Activated T-helper 1 cell treated with Interleukin-2 at 50 U/mL for 16 hours (primary cell): ENCODE data around the gene RIC8A.
A peak's percentile ranks its signal among the peaks of the same experiment; 100 is the strongest.
"Not testable (repeated sequence)": the region's sequence is repeated elsewhere in the genome, so short reads cannot be mapped to it uniquely, and the experiment has no call there.

Source experiments
- DNase-seq: peaks from one replicate; pipeline ENCODE4 v3.0.0-alpha.2; 2020; ENCODE audit warnings: low read depth

The RIC8A gene

GRCh38 chr11:218815-219593 lies 11.5 kb downstream of the RIC8A start:
- DNase-seq, result no peak

- DNase-seq, result not testable (repeated sequence)
Measured at GRCh38 chr11:220641-221215, 13.2 kb downstream of the RIC8A start.

DNA sequence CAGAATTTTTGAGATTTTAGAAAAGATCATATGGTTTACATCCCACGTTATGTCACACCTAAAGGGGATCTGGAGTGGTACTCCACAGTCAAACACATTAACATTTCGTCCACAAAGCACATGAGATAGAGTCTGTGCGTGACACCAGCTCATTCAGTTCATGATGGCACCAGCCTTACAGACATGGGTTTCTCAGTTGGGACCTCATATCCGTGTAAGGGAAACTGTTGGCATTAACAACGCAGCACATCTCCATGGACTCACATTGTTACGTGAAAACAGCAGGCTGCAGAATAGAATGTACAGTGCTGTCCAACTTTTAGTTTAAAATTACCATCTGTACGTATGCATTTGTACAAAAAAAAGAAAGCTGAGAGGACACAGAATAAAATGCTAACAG lies 14.0 kb downstream of the RIC8A start:
- DNase-seq, result no peak

DNA sequence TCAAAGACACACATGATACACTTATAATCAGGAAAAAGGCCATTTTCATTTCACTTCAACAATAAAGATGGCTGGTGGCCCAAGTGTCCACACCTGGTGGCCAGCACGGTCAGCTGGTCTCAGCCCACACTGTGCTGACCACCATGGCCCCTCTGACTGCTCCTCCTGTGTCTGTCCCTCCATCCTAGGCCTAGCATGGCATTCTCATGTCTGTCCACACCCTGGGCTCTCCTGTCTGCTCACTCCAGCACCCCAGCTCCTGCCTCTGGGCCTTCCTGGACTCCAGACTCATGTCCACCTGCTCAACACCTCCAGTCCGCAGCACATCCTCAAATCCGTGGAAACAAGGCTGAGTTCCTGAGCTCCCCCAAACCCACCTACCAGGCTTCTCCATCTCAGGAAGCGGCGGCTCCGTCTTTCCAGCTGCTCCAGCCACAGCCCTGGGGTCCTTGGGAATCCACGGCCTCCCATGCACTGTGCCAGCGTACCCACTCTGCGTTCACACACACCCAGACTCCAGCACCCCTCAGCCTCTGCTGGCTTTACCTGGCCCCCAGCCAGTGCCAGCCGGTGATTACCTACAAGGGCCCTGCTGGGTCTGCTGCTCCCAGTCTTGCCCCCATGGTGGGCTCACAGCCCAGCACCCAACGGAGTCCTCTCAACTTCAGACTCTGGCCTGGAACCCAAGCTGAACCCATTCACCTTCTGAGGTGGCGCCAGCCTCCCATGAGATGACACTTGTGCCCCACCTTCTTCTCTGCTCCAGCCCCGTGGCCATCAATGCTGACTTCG lies 14.7 kb downstream of the RIC8A start:
- no peak for DNase-seq

GRCh38 chr11:223026-223789 lies 15.7 kb downstream of the RIC8A start:
- no peak for DNase-seq

- DNase-seq, result no peak
Measured at GRCh38 chr11:223884-224283, 16.4 kb downstream of the RIC8A start.

- no peak for DNase-seq
Measured at GRCh38 chr11:224424-224823, 16.9 kb downstream of the RIC8A start.

GRCh38 chr11:225734-226453 lies 18.4 kb downstream of the RIC8A start:
- DNase-seq, result no peak

DNA sequence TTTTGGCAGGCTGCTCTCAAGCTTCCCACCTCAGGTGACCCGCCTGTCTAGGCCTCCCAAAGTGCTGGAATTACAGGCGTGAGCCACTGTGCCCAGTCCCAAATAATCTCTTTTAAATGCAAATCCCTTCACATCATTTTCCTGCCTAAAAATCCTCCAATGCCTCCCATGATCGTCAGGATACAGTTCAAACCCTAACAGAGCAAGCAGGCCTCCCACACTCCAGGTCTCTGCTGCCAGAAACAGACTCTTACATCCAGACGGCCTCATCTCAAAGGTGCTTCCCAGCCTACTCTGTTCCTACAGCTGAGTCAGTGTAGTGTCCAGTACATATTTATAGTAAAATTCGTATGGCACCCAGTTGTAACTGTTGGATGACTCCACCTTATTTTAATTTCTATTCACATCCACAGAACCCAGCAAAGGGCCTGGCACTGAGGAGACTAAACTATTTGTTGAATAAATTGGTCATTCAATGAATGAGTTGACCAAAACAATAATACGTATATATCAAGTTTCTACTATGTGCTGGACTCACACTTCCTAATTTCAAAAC lies 20.4 kb downstream of the RIC8A start:
- DNase-seq, result no peak

DNA sequence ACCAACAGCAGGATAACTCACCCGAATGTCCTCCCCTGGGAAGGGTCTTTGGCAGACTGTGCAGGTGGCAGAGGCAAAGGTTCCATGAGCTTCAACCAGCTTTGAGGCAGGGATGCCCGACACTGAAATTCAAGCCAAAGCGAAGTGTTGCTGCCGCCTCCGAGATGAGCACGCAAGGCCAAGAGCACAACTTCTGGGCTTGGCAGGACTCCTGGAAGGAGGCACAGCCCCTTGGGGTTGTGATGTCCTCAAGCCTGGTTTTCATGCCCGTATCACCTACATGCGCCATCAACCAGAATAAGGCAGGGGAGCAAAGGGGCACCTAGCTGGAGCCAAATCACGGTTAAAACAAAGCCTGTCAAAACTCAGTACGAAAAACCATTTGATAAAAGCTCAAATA lies 22.9 kb downstream of the RIC8A start:
- no peak for DNase-seq

- no peak for DNase-seq
Measured at GRCh38 chr11:232783-233565, 25.5 kb downstream of the RIC8A start.

DNA sequence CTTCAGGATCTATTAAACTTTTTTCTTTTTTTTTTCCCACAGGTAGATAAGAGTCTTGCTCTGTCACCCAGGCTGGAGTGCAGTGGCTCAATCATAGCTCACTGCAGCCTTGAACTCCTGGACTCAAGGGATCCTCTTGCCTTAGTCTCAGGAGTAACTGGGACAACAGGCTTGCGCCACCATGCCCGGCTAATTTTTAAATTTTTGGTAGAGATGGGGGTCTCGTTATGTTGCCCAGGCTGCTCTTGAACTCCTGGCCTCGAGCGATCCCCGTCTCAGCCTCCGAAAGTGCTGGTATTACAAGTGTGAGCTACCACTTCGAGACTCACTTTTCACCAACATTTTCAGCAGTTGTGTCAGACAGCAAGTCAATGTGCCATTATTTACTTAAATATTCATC lies 27.7 kb downstream of the RIC8A start:
- no peak for DNase-seq

DNA sequence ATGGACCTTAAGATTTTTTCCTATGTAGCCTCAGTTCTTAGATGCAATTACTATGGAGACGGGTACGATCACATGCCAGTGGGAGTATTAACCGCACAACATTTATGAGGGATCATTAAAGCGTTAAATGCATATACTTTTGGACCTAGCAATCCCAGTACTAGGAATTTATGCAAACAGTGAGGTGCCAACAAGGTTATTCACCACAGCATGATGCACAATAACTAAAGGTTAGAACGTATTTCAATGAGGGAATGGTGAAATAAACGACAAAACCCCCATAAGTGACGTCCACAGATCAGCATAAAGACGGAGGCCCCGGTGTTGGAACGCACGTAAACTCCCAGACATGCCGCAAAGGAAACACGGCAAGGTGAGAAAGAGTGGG lies 28.1 kb downstream of the RIC8A start:
- DNase-seq, result peak; percentile 26

GRCh38 chr11:235997-236773 lies 28.7 kb downstream of the RIC8A start, which contains the start of gene SIRT3:
Gene SIRT3 (minus strand): TSS chr11:236342. CDS start chr11:236328, 14 bp downstream.
- DNase-seq, result peak; percentile 75

DNA sequence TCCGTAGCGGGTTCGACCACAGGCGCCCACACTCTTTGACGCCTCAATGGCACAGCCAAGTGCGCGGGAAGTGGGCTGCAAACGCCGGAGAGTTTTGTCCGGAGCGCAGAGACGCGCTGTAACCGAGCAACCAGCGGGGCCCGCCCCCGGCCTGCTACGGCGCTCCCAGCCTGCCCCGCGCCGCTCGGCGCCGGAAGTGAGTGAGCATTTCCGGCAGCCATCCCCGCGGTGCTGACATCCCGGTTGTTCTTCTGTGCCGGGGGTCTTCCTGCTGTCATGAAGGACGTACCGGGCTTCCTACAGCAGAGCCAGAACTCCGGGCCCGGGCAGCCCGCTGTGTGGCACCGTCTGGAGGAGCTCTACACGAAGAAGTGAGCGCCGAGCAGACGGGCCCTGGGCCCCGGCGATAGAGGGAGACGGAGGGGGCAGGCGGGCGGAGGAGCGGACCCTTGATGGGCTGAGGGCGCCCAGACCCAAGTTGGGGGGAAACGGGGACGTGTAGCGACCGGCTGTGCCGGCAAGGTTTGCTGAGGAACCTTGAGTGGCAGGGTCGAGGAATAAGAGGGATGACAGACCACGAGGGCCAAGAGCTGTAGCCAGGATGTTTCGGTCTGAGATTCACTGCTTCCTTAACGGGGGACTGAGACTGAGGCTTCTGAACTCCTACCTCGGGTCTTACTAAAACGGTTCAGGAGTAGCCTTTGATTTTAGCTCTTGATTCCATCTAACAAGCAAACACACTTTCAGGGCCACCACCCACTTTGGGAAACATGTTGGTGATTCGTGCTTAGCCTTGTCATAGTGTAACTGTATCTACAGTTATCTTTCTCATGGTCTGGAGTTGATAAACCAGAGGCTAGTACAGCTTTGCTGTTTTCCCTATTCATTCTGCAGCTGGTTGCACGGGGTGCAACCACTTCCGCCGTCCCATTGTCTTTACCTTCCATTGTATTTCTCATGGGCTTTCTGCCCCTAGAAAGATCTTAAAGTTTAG lies 29.6 kb downstream of the RIC8A start, which contains the start of gene PSMD13:
PSMD13 (plus strand) TSS at position 203 of the 994 bp plus-strand sequence; CDS start at position 277, 74 bp downstream.
- DNase-seq, result peak; percentile 86

GRCh38 chr11:238346-238745 lies 30.8 kb downstream of the RIC8A start:
- DNase-seq, result not testable (repeated sequence)

GRCh38 chr11:240315-240714 lies 32.8 kb downstream of the RIC8A start:
- DNase-seq, result no peak

- DNase-seq, result no peak
Measured at GRCh38 chr11:241634-242033, 34.1 kb downstream of the RIC8A start.
